NT2/D1 (cell line): ENCODE results near the gene SEMG1.

Experiments
- DNase-seq: peaks from one replicate; pipeline ENCODE4 v3.0.0-alpha.2; 2011; ENCODE audit warnings: low read depth, low spot score
- H3K27me3 ChIP-seq: 2 replicates; pipeline ENCODE4 v1.6.0; 2011; ENCODE audit warnings: mild to moderate bottlenecking; ENCODE audit not compliant: insufficient read length, insufficient read depth
- H3K36me3 ChIP-seq: 2 replicates; pipeline ENCODE4 v1.6.1; 2011; ENCODE audit warnings: mild to moderate bottlenecking, low read length, mixed read lengths; ENCODE audit not compliant: insufficient read depth, insufficient read length
- H3K4me1 ChIP-seq: 2 replicates; pipeline ENCODE4 v1.5.1; 2011; ENCODE audit not compliant: insufficient read depth, insufficient read length
- H3K4me3 ChIP-seq: 2 replicates; pipeline ENCODE4 v1.5.1; 2011; ENCODE audit warnings: low read depth; ENCODE audit not compliant: insufficient read length
- H3K9ac ChIP-seq: 2 replicates; pipeline ENCODE4 v1.6.0; 2011; ENCODE audit warnings: low read depth; ENCODE audit not compliant: insufficient read length
- H3K9me3 ChIP-seq: 2 replicates; pipeline ENCODE4 v1.5.1; 2011; ENCODE audit warnings: mild to moderate bottlenecking, low read length; ENCODE audit not compliant: insufficient read depth
- SUZ12 ChIP-seq: IDR thresholded peaks from 2 replicates; pipeline ENCODE4 v1.6.1; 2011; ENCODE audit not compliant: insufficient read length, insufficient read depth; ENCODE audit errors: extremely low read depth
- YY1 ChIP-seq: IDR thresholded peaks from 2 replicates; pipeline ENCODE4 v1.6.1; 2011; ENCODE audit not compliant: insufficient read length, insufficient read depth
- ZNF274 ChIP-seq: IDR thresholded peaks from 2 replicates; pipeline ENCODE4 v1.6.1; 2011; ENCODE audit warnings: mild to moderate bottlenecking, low read depth, low read length

SEMG1 gene

DNA sequence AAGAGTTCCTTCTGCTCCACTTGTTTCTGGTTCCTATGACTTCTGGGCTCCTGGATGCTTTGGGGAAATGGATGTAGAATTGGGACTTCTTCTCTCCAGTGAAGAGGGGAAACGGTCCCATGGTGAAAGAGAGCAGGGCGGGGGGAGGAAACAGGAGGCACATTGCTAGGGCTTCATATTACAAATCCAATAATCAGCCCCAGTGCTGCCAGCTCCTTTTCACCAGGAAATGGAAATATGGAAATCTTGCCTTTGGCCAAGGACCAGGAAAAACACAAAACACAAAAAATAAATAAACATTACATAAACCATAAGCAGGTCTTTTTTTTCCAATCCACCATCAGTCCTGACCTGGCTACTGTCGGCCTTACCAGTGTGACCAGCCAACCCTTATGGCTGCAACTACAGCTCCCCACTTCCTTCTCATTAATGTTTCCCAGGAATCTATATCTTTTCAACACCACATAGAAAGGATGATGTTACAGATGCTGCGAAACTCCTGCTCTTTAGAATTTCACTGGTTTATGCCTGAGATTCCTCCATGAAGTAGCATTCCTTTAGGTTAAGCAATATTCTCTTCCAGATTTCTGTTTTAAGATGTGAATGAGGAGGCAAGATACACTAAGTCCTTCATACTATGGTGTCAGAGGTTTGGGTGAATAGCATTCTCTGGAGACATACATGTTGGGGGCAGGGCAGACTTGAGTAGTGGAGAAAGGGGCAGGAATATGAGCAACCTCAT, 30.1 kb upstream of the SEMG1 start:
- H3K9ac ChIP-seq: no peak overlapping the region
- H3K4me1 ChIP-seq: no peaks in the 10 kb centered on the region

GRCh38 chr20:45179166-45179565, 27.7 kb upstream of the SEMG1 start:
- Histone ChIP-seq H3K4me1 (no peaks in the 10 kb centered on the region), H3K4me3 (no peak overlapping the region), H3K9me3 (no peaks in the 10 kb centered on the region), H3K36me3 (no peaks in the 10 kb centered on the region), H3K9ac (no peak overlapping the region), H3K27me3 (no peaks in the 10 kb centered on the region)
- no peak for DNase-seq
- no peak for TF ChIP-seq SUZ12

More for the DNA sequence above, 30.1 kb upstream of the SEMG1 start:
- no peak for TF ChIP-seq ZNF274
- TF ChIP-seq SUZ12: no peak
- no peak for TF ChIP-seq YY1
- Histone ChIP-seq H3K4me3 (no peak overlapping the region), H3K9me3 (no peaks in the 10 kb centered on the region), H3K27me3 (no peaks in the 10 kb centered on the region), H3K36me3 (no peaks in the 10 kb centered on the region)
- DNase-seq: no peak

DNA sequence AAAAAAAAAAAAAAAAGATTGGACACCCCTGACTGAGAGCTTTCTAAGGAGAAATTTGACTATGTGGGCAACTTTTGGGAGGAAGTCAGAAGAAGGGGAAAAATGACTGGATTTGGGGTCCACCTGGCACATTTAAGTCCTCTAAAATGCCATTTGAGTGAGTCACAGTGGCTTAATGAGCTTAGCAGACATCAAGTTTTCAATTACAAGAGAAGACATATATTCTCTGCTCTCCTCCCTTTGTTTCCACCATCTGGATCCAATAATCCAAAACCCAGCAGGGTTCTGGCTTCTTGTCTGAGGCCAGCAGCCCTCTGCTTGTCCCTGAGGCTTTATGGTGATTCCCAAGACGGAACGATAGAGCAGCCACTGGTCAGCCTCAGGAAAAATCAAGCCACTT, 25.2 kb upstream of the SEMG1 start:
- no peak overlapping the region for H3K4me3 ChIP-seq
- H3K36me3 ChIP-seq: no peaks in the 10 kb centered on the region
- H3K4me1 ChIP-seq: no peaks in the 10 kb centered on the region
- TF ChIP-seq YY1 (no peak), ZNF274 (no peak), SUZ12 (no peak)
- no peak overlapping the region for H3K9ac ChIP-seq
- no peaks in the 10 kb centered on the region for H3K27me3 ChIP-seq
- H3K9me3 ChIP-seq: no peaks in the 10 kb centered on the region
- DNase-seq: peak; percentile 22

- Histone ChIP-seq H3K36me3 (no peaks in the 10 kb centered on the region), H3K9ac (no peak overlapping the region), H3K4me3 (no peak overlapping the region), H3K4me1 (no peaks in the 10 kb centered on the region), H3K9me3 (no peaks in the 10 kb centered on the region), H3K27me3 (no peaks in the 10 kb centered on the region)
- TF ChIP-seq SUZ12 (no peak), ZNF274 (no peak), YY1 (no peak)
- no peak for DNase-seq
Observed at GRCh38 chr20:45183084-45183483, 23.7 kb upstream of the SEMG1 start.

DNA sequence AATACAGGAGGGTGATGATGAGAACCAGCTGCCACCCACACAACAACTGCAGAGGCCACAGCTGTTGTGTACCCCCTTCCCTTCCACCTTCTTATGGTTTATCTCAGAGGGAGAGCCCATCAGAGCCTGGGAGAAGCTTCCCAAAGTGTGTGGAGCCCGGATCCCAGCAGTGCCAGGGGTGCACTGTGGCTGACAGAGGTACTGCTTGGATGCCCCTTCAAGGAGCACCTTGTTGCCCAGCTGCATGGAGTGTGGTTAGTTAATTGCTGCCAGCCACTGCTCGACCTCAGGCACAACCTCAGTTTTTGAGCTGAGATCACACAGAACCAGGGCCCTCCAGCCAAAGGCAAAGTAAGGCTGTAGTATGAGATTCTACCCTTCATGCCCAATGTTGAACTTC, 19.1 kb upstream of the SEMG1 start:
- Histone ChIP-seq H3K9me3 (no peaks in the 10 kb centered on the region), H3K4me1 (no peaks in the 10 kb centered on the region), H3K4me3 (no peak overlapping the region), H3K36me3 (no peaks in the 10 kb centered on the region), H3K27me3 (no peaks in the 10 kb centered on the region), H3K9ac (no peak overlapping the region)
- TF ChIP-seq SUZ12 (no peak), ZNF274 (no peak), YY1 (no peak)
- DNase-seq: no peak

DNA sequence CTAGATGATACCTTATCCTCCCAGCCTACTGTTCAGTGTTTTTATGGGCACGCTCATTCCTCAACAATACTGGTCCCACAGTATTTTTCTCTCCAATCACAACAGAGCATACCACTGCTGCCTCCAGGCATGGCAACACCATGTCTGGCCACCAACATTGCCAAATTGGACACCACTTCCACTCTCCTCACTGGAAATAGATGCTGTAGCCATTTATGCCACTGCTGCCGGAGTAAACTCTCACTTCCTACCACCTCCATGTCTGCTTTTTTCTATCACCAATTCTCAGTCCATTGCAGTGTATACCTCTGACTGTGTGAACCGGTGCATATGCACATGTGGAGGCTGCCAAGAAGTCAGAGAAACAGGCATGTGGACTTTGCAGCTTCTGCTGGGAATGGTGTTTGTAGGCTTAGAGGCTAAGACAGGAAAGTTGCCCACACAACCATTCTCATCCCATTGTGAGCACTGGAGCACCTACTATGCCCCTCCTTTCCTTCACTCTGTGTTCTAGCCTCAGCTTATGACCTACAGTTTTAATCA, 17.7 kb upstream of the SEMG1 start:
- Histone ChIP-seq H3K4me1 (no peaks in the 10 kb centered on the region), H3K9me3 (no peaks in the 10 kb centered on the region), H3K27me3 (no peaks in the 10 kb centered on the region), H3K9ac (no peak overlapping the region), H3K36me3 (no peaks in the 10 kb centered on the region), H3K4me3 (no peak overlapping the region)
- no peak for DNase-seq
- TF ChIP-seq SUZ12 (no peak), YY1 (no peak), ZNF274 (no peak)

- no peak overlapping the region for H3K9ac ChIP-seq
Observed at GRCh38 chr20:45189861-45190260, 17.0 kb upstream of the SEMG1 start.

More at GRCh38 chr20:45189861-45190260, 17.0 kb upstream of the SEMG1 start:
- H3K36me3 ChIP-seq: no peaks in the 10 kb centered on the region
- H3K4me1 ChIP-seq: no peaks in the 10 kb centered on the region
- DNase-seq: no peak
- H3K4me3 ChIP-seq: no peak overlapping the region
- no peaks in the 10 kb centered on the region for H3K27me3 ChIP-seq
- TF ChIP-seq ZNF274: no peak
- no peak for TF ChIP-seq YY1
- no peak for TF ChIP-seq SUZ12
- H3K9me3 ChIP-seq: no peaks in the 10 kb centered on the region
